IMR-90 (cell line): ENCODE measurements around the gene VPS25. TPM values are rescaled to one million over a fixed set of nuclear protein-coding genes. Genes with fewer than 3 reads are reported as not detected.

Experiments used
- ATAC-seq: fragments of 200-7000 bp; cut with Tn5 transposase; 2 replicates; pipeline ENCODE4 v1.9.1; 2020; ENCODE audit warnings: low read depth, mild to moderate bottlenecking, moderate library complexity
- BruUV-seq: library from RNA; stranded (reverse); fragments of 400-500 nt; replicated peaks from 2 replicates; lab custom pipeline; 2021; lab: Mats Ljungman, UMichigan
- CTCF ChIA-PET: fragments of 300-600 bp; formaldehyde crosslinking; extraction: SDS; loops from one replicate; lab custom pipeline; 2021; ENCODE audit warnings: antibody characterized with exemption; lab: Yijun Ruan, JAX
- POLR2A ChIA-PET: fragments of 300-600 bp; sonication (Branson Sonifier 250); formaldehyde crosslinking; loops from one replicate; lab custom pipeline; 2022; ENCODE audit warnings: antibody characterized with exemption; ENCODE audit not compliant: unreplicated experiment; lab: Charles Lee
- DNase-seq: peaks from one replicate; pipeline ENCODE4 v3.0.0; 2013
- H2AFZ ChIP-seq: replicated peaks from 2 replicates; pipeline ENCODE3; 2013; ENCODE audit warnings: low read length, mild to moderate bottlenecking; ENCODE audit not compliant: poor library complexity
- H2AK5ac ChIP-seq: 2 replicates; pipeline ENCODE4 v1.6.1; 2013; ENCODE audit warnings: low read depth, low read length, inconsistent platforms
- H2AK9ac ChIP-seq: replicated peaks from 2 replicates; pipeline ENCODE3; 2013; ENCODE audit warnings: mild to moderate bottlenecking, low read depth, low read length, moderate library complexity; ENCODE audit not compliant: poor library complexity
- H2BK120ac ChIP-seq: 2 replicates; pipeline ENCODE4 v1.6.1; 2013; ENCODE audit warnings: low read depth, low read length, inconsistent platforms
- H2BK15ac ChIP-seq: 3 replicates; pipeline ENCODE4 v1.6.1; 2013; ENCODE audit warnings: low read depth, low read length, inconsistent platforms
- H2BK20ac ChIP-seq: 2 replicates; pipeline ENCODE4 v1.6.1; 2013; ENCODE audit warnings: low read depth, mild to moderate bottlenecking, inconsistent platforms, low read length, moderate library complexity
- H2BK5ac ChIP-seq: 2 replicates; pipeline ENCODE4 v1.6.1; 2013; ENCODE audit warnings: mild to moderate bottlenecking, low read depth, low read length, inconsistent platforms; ENCODE audit not compliant: poor library complexity, severe bottlenecking
- H3K14ac ChIP-seq: replicated peaks from 2 replicates; pipeline ENCODE4 v1.6.1; 2013; ENCODE audit warnings: low read depth, low read length, inconsistent platforms
- H3K18ac ChIP-seq: 2 replicates; pipeline ENCODE4 v1.6.1; 2013; ENCODE audit warnings: low read depth, low read length, control low read depth
- H3K23ac ChIP-seq: 2 replicates; pipeline ENCODE4 v1.6.1; 2013; ENCODE audit warnings: low read depth, low read length, inconsistent platforms
- H3K27ac ChIP-seq: 2 replicates; pipeline ENCODE4 v1.5.1; 2013; ENCODE audit warnings: mild to moderate bottlenecking, control low read depth, low read length; ENCODE audit not compliant: insufficient read depth
- H3K27me3 ChIP-seq: 2 replicates; pipeline ENCODE4 v1.6.1; 2013; ENCODE audit warnings: low read length; ENCODE audit not compliant: control insufficient read depth, insufficient read depth
- H3K36me3 ChIP-seq: 2 replicates; pipeline ENCODE4 v1.6.1; 2013; ENCODE audit warnings: low read length, mixed read lengths; ENCODE audit not compliant: control insufficient read depth, insufficient read depth
- H3K4ac ChIP-seq: 2 replicates; pipeline ENCODE4 v1.6.1; 2013; ENCODE audit warnings: low read depth, low read length, inconsistent platforms
- H3K4me1 ChIP-seq: 2 replicates; pipeline ENCODE4 v1.6.1; 2013; ENCODE audit warnings: low read length, mixed read lengths; ENCODE audit not compliant: control insufficient read depth, insufficient read depth
- H3K4me2 ChIP-seq: 2 replicates; pipeline ENCODE4 v1.6.1; 2013; ENCODE audit warnings: low read depth, mild to moderate bottlenecking, control low read depth, low read length, moderate library complexity
- H3K4me3 ChIP-seq: 2 replicates; pipeline ENCODE4 v1.5.1; 2013; ENCODE audit warnings: low read depth, mild to moderate bottlenecking, control low read depth, low read length, moderate library complexity; ENCODE audit not compliant: insufficient read depth
- H3K56ac ChIP-seq: 2 replicates; pipeline ENCODE4 v1.6.1; 2013; ENCODE audit warnings: low read length, inconsistent platforms; ENCODE audit not compliant: insufficient read depth; ENCODE audit errors: extremely low read depth
- H3K79me1 ChIP-seq, 2 experiments: 2 replicates each; pipeline ENCODE4 v1.6.1; 2013; ENCODE audit warnings: low read length in 2 of 2, inconsistent platforms in 1 of 2, low read depth in 1 of 2
- H3K9ac ChIP-seq: 2 replicates; pipeline ENCODE4 v1.6.1; 2013; ENCODE audit warnings: low read depth, low read length, control low read depth
- H3K9me1 ChIP-seq: 2 replicates; pipeline ENCODE4 v1.6.1; 2013; ENCODE audit warnings: low read length, inconsistent platforms; ENCODE audit not compliant: insufficient read depth
- H3K9me3 ChIP-seq: 2 replicates; pipeline ENCODE4 v1.6.1; 2013; ENCODE audit warnings: low read length; ENCODE audit not compliant: control insufficient read depth, insufficient read depth
- H4K20me1 ChIP-seq: 2 replicates; pipeline ENCODE4 v1.6.1; 2013; ENCODE audit warnings: low read length, inconsistent platforms; ENCODE audit not compliant: insufficient read depth
- H4K5ac ChIP-seq: 2 replicates; pipeline ENCODE4 v1.6.1; 2013; ENCODE audit warnings: mild to moderate bottlenecking, low read depth, low read length, control low read depth
- H4K8ac ChIP-seq, 2 experiments: 2 replicates each; pipeline ENCODE4 v1.6.1; 2013; ENCODE audit warnings: low read depth in 2 of 2, low read length in 2 of 2, control low read depth in 1 of 2, inconsistent platforms in 1 of 2
- H4K91ac ChIP-seq: 2 replicates; pipeline ENCODE4 v1.6.1; 2013; ENCODE audit warnings: low read depth, low read length, inconsistent platforms; ENCODE audit not compliant: insufficient read depth
- CEBPB ChIP-seq: IDR thresholded peaks from 2 replicates; pipeline ENCODE4 v1.6.1; 2012; ENCODE audit warnings: low read depth, low read length, improper control_type of control experiment
- CTCF ChIP-seq: conservative IDR thresholded peaks from 2 replicates; pipeline ENCODE4 v1.5.1; 2012; ENCODE audit warnings: mild to moderate bottlenecking, low read depth, low read length, improper control_type of control experiment
- ELK1 ChIP-seq: fragments of 150-350 bp; IDR thresholded peaks from 2 replicates; pipeline ENCODE4 v1.6.1; 2016; ENCODE audit warnings: low read depth, mild to moderate bottlenecking, low read length, moderate library complexity, borderline replicate concordance
- FOS ChIP-seq: fragments of 150-350 bp; IDR thresholded peaks from 2 replicates; pipeline ENCODE4 v1.6.1; 2016; ENCODE audit warnings: low read depth, low read length
- MAFK ChIP-seq: IDR thresholded peaks from 2 replicates; pipeline ENCODE4 v1.6.1; 2012; ENCODE audit warnings: low read depth, low read length, improper control_type of control experiment
- MXI1 ChIP-seq: IDR thresholded peaks from 2 replicates; pipeline ENCODE4 v1.6.1; 2012; ENCODE audit warnings: low read depth, mild to moderate bottlenecking, low read length, moderate library complexity, borderline replicate concordance
- NFE2L2 ChIP-seq: fragments of 150-350 bp; IDR thresholded peaks from 2 replicates; pipeline ENCODE4 v1.6.1; 2016; ENCODE audit warnings: low read depth, mild to moderate bottlenecking, low read length
- POLR2A ChIP-seq: IDR thresholded peaks from 2 replicates; pipeline ENCODE4 v1.6.1; 2012; ENCODE audit warnings: mild to moderate bottlenecking, low read depth, low read length
- RAD21 ChIP-seq: IDR thresholded peaks from 2 replicates; pipeline ENCODE4 v1.6.1; 2012; ENCODE audit warnings: low read length, improper control_type of control experiment
- RCOR1 ChIP-seq: IDR thresholded peaks from 2 replicates; pipeline ENCODE4 v1.6.1; 2012; ENCODE audit warnings: mild to moderate bottlenecking, low read length, improper control_type of control experiment; ENCODE audit not compliant: insufficient replicate concordance
- USF2 ChIP-seq: fragments of 150-350 bp; IDR thresholded peaks from 2 replicates; pipeline ENCODE4 v1.6.1; 2017; ENCODE audit warnings: mild to moderate bottlenecking, antibody characterized with exemption, low read length, low read depth
- WGBS, 2 experiments: methylation state at CpG; one replicate each; pipeline versions ENCODE4 v1.1.5 to v1.1.7; 2013; ENCODE audit warnings: missing lambda C conversion rate in 2 of 2; ENCODE audit not compliant: insufficient read length in 1 of 2; ENCODE audit errors: extremely low coverage in 2 of 2; 5-methylcytosine and 5-hydroxymethylcytosine counted together
- dilution Hi-C: fragments of 300-500 bp; cut with HindIII; formaldehyde crosslinking; loops from one replicate; pipeline ENCODE4 v1.14.3; 2018; ENCODE audit warnings: low sequenced_read_pairs; ENCODE audit not compliant: unreplicated experiment
- in situ Hi-C: fragments of 300-500 bp; cut with MboI; formaldehyde crosslinking; loops from 3 replicates; pipeline ENCODE4 v1.14.3; 2019; ENCODE audit warnings: low sequenced_read_pairs, inconsistent platforms, mixed read lengths
- intact Hi-C: fragments of 100-400 bp; cut with micrococcal nuclease; formaldehyde crosslinking; loops from 2 replicates; pipeline ENCODE4 v1.10.0; 2022
- polyA plus RNA-seq, 3 experiments: library from polyadenylated mRNA; depleted of rRNA; stranded (reverse); fragments of >200 nt; gene quantifications; 2 replicates each; pipeline ENCODE4 v1.2.3, GENCODE V29; 2012; ENCODE audit warnings: low replicate concordance in 1 of 3
- total RNA-seq: library from RNA; depleted of rRNA; stranded (reverse); fragments of >200 nt; gene quantifications from 2 replicates; pipeline ENCODE4 v1.2.3, GENCODE V29; 2012

VPS25 gene
- total and polyA plus RNA-seq, 2 of the 4 experiments (the other 2 are of a cell fraction) = 71.3 to 130 TPM

- BruUV-seq = no TSS peak
- no peaks in the 10 kb centered on the region for H3K27me3 ChIP-seq
- H3K27ac ChIP-seq = peak overlapping the region; percentile 6; the same call in 1 of the 2 replicates
- ATAC-seq (peak; percentile 46), DNase-seq (no peak)
- peaks cover 0 to 52% of the 10 kb centered on the region in 2 experiments for H3K79me1 ChIP-seq
- peak overlapping the region; percentile 84 for H3K14ac ChIP-seq
- H3K23ac ChIP-seq = peak overlapping the region; percentile 96
- WGBS, 2 experiments = 22% methylated on average over 17 of the region's 39 CpGs; no CpG with 5 or more reads in 1 of the 2 experiments
- intact Hi-C loops = no loop called here
- peak overlapping the region; percentile 72 to 73; a peak in 3 of 4 replicates for H4K8ac ChIP-seq
- peaks cover 17% of the 10 kb centered on the region for H3K36me3 ChIP-seq
- H3K4me1 ChIP-seq = peaks cover 26% of the 10 kb centered on the region
- peak overlapping the region; percentile 93 for H2AFZ ChIP-seq
- H3K4me2 ChIP-seq = peak overlapping the region; percentile 87
- peak overlapping the region; percentile 99 for H2AK9ac ChIP-seq
- no peak overlapping the region for H4K5ac ChIP-seq
- peak overlapping the region; percentile 37 for H2BK5ac ChIP-seq
- H3K9me3 ChIP-seq = no peaks in the 10 kb centered on the region
- in situ Hi-C loops = no loop called here
- peak overlapping the region; percentile 93 for H2BK120ac ChIP-seq
- H3K9ac ChIP-seq = peak overlapping the region; percentile 71
- H3K4ac ChIP-seq = peak overlapping the region; percentile 81
- H3K18ac ChIP-seq = no peak overlapping the region
- peak overlapping the region; percentile 98 for H2AK5ac ChIP-seq
- H2BK15ac ChIP-seq = peak overlapping the region; percentile 52; the same call in 1 of the 3 replicates
- H3K4me3 ChIP-seq = peak overlapping the region; percentile 76
- dilution Hi-C loops = no loop called here
- H4K91ac ChIP-seq = peak overlapping the region; percentile 70
- peak overlapping the region; percentile 37; the same call in 1 of the 2 replicates for H2BK20ac ChIP-seq
- TF ChIP-seq MAFK (no peak), USF2 (no peak), FOS (no peak), RAD21 (no peak), RCOR1 (no peak), MXI1 (no peak), NFE2L2 (no peak), CTCF (no peak), POLR2A (no peak), ELK1 (no peak), CEBPB (no peak)
- no peak overlapping the region for H3K56ac ChIP-seq
- H3K9me1 ChIP-seq = peaks cover 31% of the 10 kb centered on the region
- POLR2A ChIA-PET = no interaction called here
- no peaks in the 10 kb centered on the region for H4K20me1 ChIP-seq
- CTCF ChIA-PET = interaction anchor here (0.7 kb wide), 1 partner anchor 52 kb away, joined by 3 read pairs; the partner anchor contains the start of gene PSME3
Observed at GRCh38 chr17:42780851-42781638, 7.8 kb downstream of the VPS25 start.
